ENCODE data around the gene PTH. TPM values are rescaled to one million over a fixed set of nuclear protein-coding genes. Genes with fewer than 3 reads are reported as not detected.

Gene PTH
- total RNA-seq (2021; ENCODE audit: unreplicated experiment) (not detected), Bru-seq, nascent RNA (not detected), BruChase-seq, experiment 1, labeled RNA remaining after a 6-hour chase (not detected), BruChase-seq, experiment 2, labeled RNA remaining after a 2-hour chase (not detected)
- not detected in 2 replicates for polyA plus RNA-seq (2012)
- long read RNA-seq = 0 reads

DNA sequence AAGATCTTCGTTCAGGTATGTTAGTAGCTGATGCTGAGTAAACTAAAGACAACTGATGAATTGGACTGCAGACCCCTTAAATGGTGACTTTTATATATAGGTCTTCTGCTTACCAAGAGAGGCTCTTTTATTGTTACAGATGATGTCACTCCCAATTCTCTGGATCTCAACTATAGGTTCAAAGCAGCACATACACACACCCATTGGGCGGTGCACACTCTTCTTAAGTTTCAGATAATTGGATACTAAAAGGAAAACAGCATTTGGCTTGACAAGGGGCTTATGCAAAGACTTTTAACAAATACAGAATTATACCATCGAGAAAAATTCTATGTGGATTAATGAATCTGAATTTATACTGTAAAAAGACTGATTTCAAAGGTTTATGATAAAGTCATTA, at the start of gene PTH:
PTH (minus strand) TSS at position 69 of the 400 bp plus-strand sequence. CDS start 3,142 bp downstream, outside the sequence.
- TF ChIP-seq CEBPB (IDR thresholded peaks at IDR 0.05; ENCODE audit: low read depth) = no peak
- no peak for TF ChIP-seq FOSL1 (IDR thresholded peaks at IDR 0.05; ENCODE audit: low read depth)
- intact Hi-C loops (cut with micrococcal nuclease) = no loop called here
- Histone ChIP-seq H3K27ac (ENCODE audit: low read depth, low read length) (no peak within 1 kb of the TSS), H3K4me1 (ENCODE audit: control insufficient read depth in 1 of 2, insufficient read depth in 2 of 2, low read length in 2 of 2) (no peaks in the 10 kb centered on the region), H3K4me2 (ENCODE audit: low read length) (no peak within 1 kb of the TSS), H3K9me3 (ENCODE audit: control insufficient read depth in 1 of 2, insufficient read depth in 1 of 2, low read depth in 1 of 2, low read length in 2 of 2) (no peaks in the 10 kb centered on the region), H3K9me2 (ENCODE audit: insufficient read depth) (no peaks in the 10 kb centered on the region), H4K20me1 (ENCODE audit: insufficient read depth) (no peaks in the 10 kb centered on the region), H3K4me3 (replicated peaks in 1 of 2; ENCODE audit: low read depth in 1 of 2, low read length in 2 of 2) (no peak within 1 kb of the TSS), H3K79me2 (ENCODE audit: insufficient read depth, low read length) (no peaks in the 10 kb centered on the region), H3K27me3 (ENCODE audit: insufficient read depth, low read length) (no peaks in the 10 kb centered on the region), H3K9ac (ENCODE audit: low read length) (no peak within 1 kb of the TSS), H3K36me3 (ENCODE audit: control insufficient read depth in 1 of 2, insufficient read depth in 2 of 2, low read length in 2 of 2) (no peaks in the 10 kb centered on the region), H2AFZ (ENCODE audit: low read depth, low read length, poor library complexity, severe bottlenecking) (no peak within 1 kb of the TSS)
- ChIA-PET CTCF (no interaction called here), POLR2A (no interaction called here), RAD21 (ENCODE audit: low non-redundant PET in 1 of 2, low total read pairs in 2 of 2, uncharacterized antibody in 2 of 2, unreplicated experiment in 2 of 2) (no interaction called here)
- no peak for DNase-seq (ENCODE audit: low read depth, low spot score)
- ATAC-seq = no peak
- no TSS peak for BruUV-seq (replicated peaks)

DNA sequence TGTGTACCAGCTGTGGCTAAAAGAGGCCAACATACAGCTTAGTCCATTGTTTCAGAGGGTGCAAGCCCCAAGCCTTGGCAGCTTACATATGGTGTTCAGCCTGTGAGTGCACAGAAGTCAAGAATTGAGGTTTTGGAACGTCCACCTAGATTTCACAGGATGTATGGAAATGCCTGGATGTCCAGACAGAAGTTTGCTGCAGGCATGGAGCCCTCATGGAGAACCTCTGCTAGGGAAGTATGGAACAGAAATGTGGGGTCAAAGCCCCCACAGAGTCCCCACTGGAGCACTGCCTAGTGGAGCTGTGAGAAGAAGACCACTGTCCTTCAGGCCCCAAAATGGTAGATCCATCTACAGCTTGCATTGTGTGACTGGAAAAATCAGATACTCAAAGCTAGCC, 42.2 kb upstream of the PTH start:
- no peaks in the 10 kb centered on the region for H3K36me3 ChIP-seq (ENCODE audit: control insufficient read depth in 1 of 2, insufficient read depth in 2 of 2, low read length in 2 of 2)
- no peak for TF ChIP-seq EZH2phosphoT487 (IDR thresholded peaks at IDR 0.05; ENCODE audit: borderline replicate concordance)
- no peak for TF ChIP-seq SP1 (IDR thresholded peaks at IDR 0.05; ENCODE audit: low read depth)
- TF ChIP-seq ZNF274 (IDR thresholded peaks at IDR 0.05; ENCODE audit: low read depth, low read length) = no peak
- no peak for TF ChIP-seq POLR2A (IDR thresholded peaks at IDR 0.05; ENCODE audit: borderline replicate concordance, extremely low read depth, insufficient read depth, insufficient read length)
- TF ChIP-seq, protein P1, sequence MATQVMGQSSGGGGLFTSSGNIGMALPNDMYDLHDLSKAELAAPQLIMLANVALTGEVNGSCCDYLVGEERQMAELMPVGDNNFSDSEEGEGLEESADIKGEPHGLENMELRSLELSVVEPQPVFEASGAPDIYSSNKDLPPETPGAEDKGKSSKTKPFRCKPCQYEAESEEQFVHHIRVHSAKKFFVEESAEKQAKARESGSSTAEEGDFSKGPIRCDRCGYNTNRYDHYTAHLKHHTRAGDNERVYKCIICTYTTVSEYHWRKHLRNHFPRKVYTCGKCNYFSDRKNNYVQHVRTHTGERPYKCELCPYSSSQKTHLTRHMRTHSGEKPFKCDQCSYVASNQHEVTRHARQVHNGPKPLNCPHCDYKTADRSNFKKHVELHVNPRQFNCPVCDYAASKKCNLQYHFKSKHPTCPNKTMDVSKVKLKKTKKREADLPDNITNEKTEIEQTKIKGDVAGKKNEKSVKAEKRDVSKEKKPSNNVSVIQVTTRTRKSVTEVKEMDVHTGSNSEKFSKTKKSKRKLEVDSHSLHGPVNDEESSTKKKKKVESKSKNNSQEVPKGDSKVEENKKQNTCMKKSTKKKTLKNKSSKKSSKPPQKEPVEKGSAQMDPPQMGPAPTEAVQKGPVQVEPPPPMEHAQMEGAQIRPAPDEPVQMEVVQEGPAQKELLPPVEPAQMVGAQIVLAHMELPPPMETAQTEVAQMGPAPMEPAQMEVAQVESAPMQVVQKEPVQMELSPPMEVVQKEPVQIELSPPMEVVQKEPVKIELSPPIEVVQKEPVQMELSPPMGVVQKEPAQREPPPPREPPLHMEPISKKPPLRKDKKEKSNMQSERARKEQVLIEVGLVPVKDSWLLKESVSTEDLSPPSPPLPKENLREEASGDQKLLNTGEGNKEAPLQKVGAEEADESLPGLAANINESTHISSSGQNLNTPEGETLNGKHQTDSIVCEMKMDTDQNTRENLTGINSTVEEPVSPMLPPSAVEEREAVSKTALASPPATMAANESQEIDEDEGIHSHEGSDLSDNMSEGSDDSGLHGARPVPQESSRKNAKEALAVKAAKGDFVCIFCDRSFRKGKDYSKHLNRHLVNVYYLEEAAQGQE (IDR thresholded peaks at IDR 0.05; ENCODE audit: low read depth) = no peak

More for the DNA sequence above, 42.2 kb upstream of the PTH start:
- Histone ChIP-seq H3K4me1 (ENCODE audit: control insufficient read depth in 1 of 2, insufficient read depth in 2 of 2, low read length in 2 of 2) (no peaks in the 10 kb centered on the region), H3K27me3 (ENCODE audit: insufficient read depth, low read length) (no peaks in the 10 kb centered on the region), H3K4me3 (replicated peaks in 1 of 2; ENCODE audit: low read depth in 1 of 2, low read length in 2 of 2) (no peak overlapping the region), H2AFZ (ENCODE audit: low read depth, low read length, poor library complexity, severe bottlenecking) (no peak overlapping the region), H3K4me2 (ENCODE audit: low read length) (no peak overlapping the region), H3K9ac (ENCODE audit: low read length) (no peak overlapping the region), H3K27ac (ENCODE audit: low read depth, low read length) (no peak overlapping the region), H3K79me2 (ENCODE audit: insufficient read depth, low read length) (no peaks in the 10 kb centered on the region), H4K20me1 (ENCODE audit: insufficient read depth) (no peaks in the 10 kb centered on the region), H3K9me3 (ENCODE audit: control insufficient read depth in 1 of 2, insufficient read depth in 1 of 2, low read depth in 1 of 2, low read length in 2 of 2) (peaks cover 0 to 7% of the 10 kb centered on the region in 2 experiments; a peak in 1 of 4 replicates), H3K9me2 (ENCODE audit: insufficient read depth) (no peaks in the 10 kb centered on the region)
- DNase-seq (ENCODE audit: low read depth, low spot score) (no peak), ATAC-seq (no peak)
- BruUV-seq (replicated peaks) = no TSS peak
- CTCF ChIA-PET = no interaction called here
- POLR2A ChIA-PET = no interaction called here
- intact Hi-C loops (cut with micrococcal nuclease) = no loop called here
- RAD21 ChIA-PET (ENCODE audit: low non-redundant PET in 1 of 2, low total read pairs in 2 of 2, uncharacterized antibody in 2 of 2, unreplicated experiment in 2 of 2) = no interaction called here

All from HCT116 (cell line).